Breast epithelium (tissue), 4 donors: Measurements from ENCODE around the gene PPP1R18. TPM values are rescaled to one million over a fixed set of nuclear protein-coding genes. Genes with fewer than 3 reads are reported as not detected.
"Not testable (repeated sequence)": the region's sequence is repeated elsewhere in the genome, so short reads cannot be mapped to it uniquely, and the experiment has no call there.

Experiments used
- DNase-seq, 2 donors: peaks; one replicate each; pipeline ENCODE4 v3.0.0-alpha.2; 2019; ENCODE audit warnings: low spot score in 2 of 2
- H3K27ac ChIP-seq, 2 donors: fragments of 200-600 bp; sonication (generic) in 1 of 2; one replicate each; pipeline ENCODE4 v1.5.1; 2016 to 2019; ENCODE audit warnings: mild to moderate bottlenecking in 1 of 2
- H3K27me3 ChIP-seq, 2 donors: fragments of 200-600 bp; sonication (generic) in 1 of 2; one replicate each; pipeline versions ENCODE4 v1.5.1 to v1.6.0; 2017 to 2019; ENCODE audit warnings: control low read depth in 1 of 2, mild to moderate bottlenecking in 1 of 2
- H3K36me3 ChIP-seq: fragments of 200-600 bp; one replicate; pipeline ENCODE4 v1.5.1; 2019
- H3K4me1 ChIP-seq, 2 donors: fragments of 200-600 bp; sonication (generic); one replicate each; pipeline ENCODE4 v1.5.1; 2016 to 2019; ENCODE audit warnings: control low read depth in 1 of 2
- H3K4me3 ChIP-seq, 3 donors: fragments of 200-600 bp; sonication (generic); 1 replicate in 2 of 3; 2 replicates in 1 of 3; pipeline ENCODE4 v1.5.1; 2016 to 2019; ENCODE audit warnings: mild to moderate bottlenecking in 3 of 3, moderate library complexity in 2 of 3
- H3K9me3 ChIP-seq, 2 donors: fragments of 200-600 bp; sonication (generic) in 1 of 2; one replicate each; pipeline ENCODE4 v1.5.1; 2016 to 2019; ENCODE audit warnings: control low read depth in 1 of 2
- CTCF ChIP-seq, 3 donors: fragments of 450-650 bp; IDR thresholded peaks; one replicate each; pipeline ENCODE4 v1.5.1; 2016 to 2017; ENCODE audit warnings: antibody characterized with exemption in 3 of 3, mild to moderate bottlenecking in 3 of 3, moderate library complexity in 3 of 3
- POLR2A ChIP-seq: fragments of 450-650 bp; IDR thresholded peaks from one replicate; pipeline ENCODE4 v1.6.1; 2016; ENCODE audit warnings: antibody characterized with exemption, mild to moderate bottlenecking, moderate library complexity
- POLR2AphosphoS5 ChIP-seq, 3 donors: sonication (generic); formaldehyde crosslinking; IDR thresholded peaks; one replicate each; pipeline ENCODE4 v1.6.1; 2017; ENCODE audit warnings: antibody characterized with exemption in 3 of 3
- intact Hi-C: fragments of 100-400 bp; cut with DNase I; formaldehyde crosslinking; loops from one replicate; pipeline ENCODE4 v1.15.1; 2023; ENCODE audit warnings: low total_unique reads
- total RNA-seq, 3 donors: library from RNA; depleted of rRNA; stranded (reverse); fragments of >200 nt; gene quantifications; one replicate each; pipeline ENCODE4 v1.1.0, GENCODE V29; 2016

The PPP1R18 gene
- total RNA-seq, 3 donors from 2014 or later: 18.3 to 41.6 (median 20.0) TPM

GRCh38 chr6:30724906-30725667, 38.6 kb upstream of the PPP1R18 start:
- Histone ChIP-seq H3K9me3 (no peaks in the 10 kb centered on the region), H3K27ac (peak overlapping the region; percentile 39 to 88), H3K4me1 (peaks cover 0 to 3% of the 10 kb centered on the region in 2 donors), H3K4me3 (no peak overlapping the region), H3K36me3 (no peaks in the 10 kb centered on the region), H3K27me3 (no peaks in the 10 kb centered on the region)
- intact Hi-C loops: loop anchor here (5.0 kb wide), 2 partner anchors 162 to 168 kb away; partner anchors contain the start of genes GNL1 and PRR3
- DNase-seq: no peak
- TF ChIP-seq POLR2AphosphoS5 (IDR thresholded peaks at IDR 0.05): no peak
- no peak for TF ChIP-seq CTCF (IDR thresholded peaks at IDR 0.05)
- no peak for TF ChIP-seq POLR2A

- not testable (repeated sequence) for DNase-seq, H3K9me3 ChIP-seq, H3K36me3 ChIP-seq, H3K4me1 ChIP-seq, H3K27me3 ChIP-seq
- peak in 1 of 3 donors; percentile 17 for TF ChIP-seq POLR2AphosphoS5 (IDR thresholded peaks at IDR 0.05)
- Histone ChIP-seq H3K4me3 (peak overlapping the region in 1 of 3 donors; percentile 7), H3K27ac (peak overlapping the region; percentile 60 to 88)
- intact Hi-C loops: loop anchor here (2.0 to 5.0 kb wide), 2 partner anchors 41 to 167 kb away; partner anchors contain the start of genes GNL1 and PRR3
These were observed 37.6 kb upstream of the PPP1R18 start for GRCh38 chr6:30723843-30724741.

- Histone ChIP-seq H3K27ac (peak overlapping the region; percentile 60 to 88), H3K4me3 (peak overlapping the region in 1 of 3 donors; percentile 7)
- DNase-seq, H3K9me3 ChIP-seq, H3K36me3 ChIP-seq, H3K4me1 ChIP-seq, H3K27me3 ChIP-seq: not testable (repeated sequence)
- intact Hi-C loops: loop anchor here (2.0 to 5.0 kb wide), 2 partner anchors 40 to 166 kb away; partner anchors contain the start of genes GNL1 and PRR3
These were observed 36.9 kb upstream of the PPP1R18 start for GRCh38 chr6:30723159-30723842.

GRCh38 chr6:30722280-30723112, 36.1 kb upstream of the PPP1R18 start:
- peak; percentile 83 to 92 for DNase-seq
- Histone ChIP-seq H3K27me3 (no peaks in the 10 kb centered on the region), H3K4me1 (peaks cover 3 to 5% of the 10 kb centered on the region in 2 donors), H3K27ac (peak overlapping the region; percentile 88 to 94), H3K4me3 (peak overlapping the region; percentile 67 to 94 (median 93)), H3K9me3 (no peaks in the 10 kb centered on the region), H3K36me3 (no peaks in the 10 kb centered on the region)
- intact Hi-C loops: loop anchor here (2.0 to 5.0 kb wide), 2 partner anchors 40 to 165 kb away; partner anchors contain the start of genes GNL1 and PRR3
- peak; percentile 99 to 100 (median 99) for TF ChIP-seq CTCF (IDR thresholded peaks at IDR 0.05)
- TF ChIP-seq POLR2A: no peak
- TF ChIP-seq POLR2AphosphoS5 (IDR thresholded peaks at IDR 0.05): peak; percentile 76 to 87 (median 78)

- not testable (repeated sequence) for H3K27me3 ChIP-seq, DNase-seq, H3K4me1 ChIP-seq, H3K9me3 ChIP-seq, H3K36me3 ChIP-seq
- Histone ChIP-seq H3K4me3 (peak overlapping the region; percentile 67 to 94 (median 93)), H3K27ac (peak overlapping the region; percentile 88 to 94)
- intact Hi-C loops: loop anchor here (2.0 to 5.0 kb wide), 2 partner anchors 39 to 165 kb away; partner anchors contain the start of genes GNL1 and PRR3
These were observed 35.5 kb upstream of the PPP1R18 start for GRCh38 chr6:30722025-30722279.
